Stimulated activated CD8-positive, alpha-beta memory T cell treated with anti-CD3 and anti-CD28 coated beads, Interleukin-7, amount 100 ng/mL, for 4 hours (primary cell): Measurements from ENCODE around the gene LSM11.

ENCODE experiments used
- DNase-seq, 2 donors: peaks; one replicate each; pipeline ENCODE4 v3.0.0-alpha.2; 2020; ENCODE audit warnings: low read depth in 2 of 2

Gene LSM11

GRCh38 chr5:157767689-157768088 is 24.2 kb downstream of the LSM11 start:
- DNase-seq = no peak

- no peak for DNase-seq
Observed at GRCh38 chr5:157770665-157771064, 27.2 kb downstream of the LSM11 start.

GRCh38 chr5:157772127-157772526 is 28.6 kb downstream of the LSM11 start:
- no peak for DNase-seq

GRCh38 chr5:157778121-157778805 is 34.8 kb downstream of the LSM11 start:
- DNase-seq = no peak

- no peak for DNase-seq
Observed at GRCh38 chr5:157779221-157779620, 35.7 kb downstream of the LSM11 start.

GRCh38 chr5:157785801-157786200 is 42.3 kb downstream of the LSM11 start:
- no peak for DNase-seq

GRCh38 chr5:157793301-157793700 is 49.8 kb downstream of the LSM11 start:
- no peak for DNase-seq

- DNase-seq = no peak
Observed at GRCh38 chr5:157799578-157799977, 56.1 kb downstream of the LSM11 start.

- DNase-seq = no peak
Observed at GRCh38 chr5:157800137-157800536, 56.6 kb downstream of the LSM11 start.

- no peak for DNase-seq
Observed at GRCh38 chr5:157802736-157803135, 59.2 kb downstream of the LSM11 start.

GRCh38 chr5:157808043-157808442 is 64.5 kb downstream of the LSM11 start:
- no peak for DNase-seq
